ENCODE data around the gene GOLGA3.

The GOLGA3 gene

DNA sequence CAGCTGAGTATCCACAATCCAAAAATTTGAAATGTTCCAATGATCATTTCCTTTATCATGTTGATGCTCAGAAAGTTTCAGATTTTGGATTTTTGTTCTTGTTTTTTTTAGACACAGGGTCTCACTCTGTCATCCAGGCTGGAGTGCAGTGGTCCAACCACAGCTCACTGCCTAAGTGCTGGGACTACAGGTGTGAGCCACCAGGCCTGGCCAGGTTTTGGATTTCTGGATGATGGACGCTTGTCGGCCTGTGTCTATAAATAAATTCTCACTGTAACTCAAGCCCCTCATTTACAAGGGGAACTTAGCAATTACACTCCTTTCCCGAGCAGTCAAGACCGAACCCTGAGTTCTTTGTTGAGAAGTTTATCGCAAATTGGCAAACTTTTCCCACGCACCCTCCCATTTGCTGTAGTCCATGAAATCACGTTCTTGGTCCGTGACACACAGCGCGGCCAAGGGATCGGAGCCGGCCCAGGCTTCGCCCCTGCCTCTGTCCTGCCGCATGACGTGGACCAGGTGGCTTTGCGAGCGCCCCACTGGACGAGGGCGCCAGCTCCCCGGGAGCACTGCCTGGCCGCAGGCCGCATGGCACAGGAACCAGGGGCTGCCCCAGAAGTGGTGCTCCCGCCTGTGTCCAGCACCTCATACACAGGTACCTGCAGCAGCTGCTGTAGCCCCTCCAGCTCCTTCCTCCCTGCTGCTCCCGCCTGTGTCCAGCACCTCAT is 53.0 kb downstream of the GOLGA3 start:
- H3K4me3 ChIP-seq (ENCODE audit: low read depth, low read length): no peak overlapping the region
- TF ChIP-seq CTCF (conservative IDR thresholded peaks at IDR 0.05; ENCODE audit: low read depth, low read length): no peak
- no peak for DNase-seq (ENCODE audit: low read depth)

- no peak overlapping the region for H3K4me3 ChIP-seq (ENCODE audit: low read depth, low read length)
- no peak for DNase-seq (ENCODE audit: low read depth)
- no peak for TF ChIP-seq CTCF (conservative IDR thresholded peaks at IDR 0.05; ENCODE audit: low read depth, low read length)
These were observed 53.9 kb downstream of the GOLGA3 start for GRCh38 chr12:132774646-132775275.

- DNase-seq (ENCODE audit: low read depth): no peak
These were observed 54.5 kb downstream of the GOLGA3 start for GRCh38 chr12:132774159-132774558.

DNA sequence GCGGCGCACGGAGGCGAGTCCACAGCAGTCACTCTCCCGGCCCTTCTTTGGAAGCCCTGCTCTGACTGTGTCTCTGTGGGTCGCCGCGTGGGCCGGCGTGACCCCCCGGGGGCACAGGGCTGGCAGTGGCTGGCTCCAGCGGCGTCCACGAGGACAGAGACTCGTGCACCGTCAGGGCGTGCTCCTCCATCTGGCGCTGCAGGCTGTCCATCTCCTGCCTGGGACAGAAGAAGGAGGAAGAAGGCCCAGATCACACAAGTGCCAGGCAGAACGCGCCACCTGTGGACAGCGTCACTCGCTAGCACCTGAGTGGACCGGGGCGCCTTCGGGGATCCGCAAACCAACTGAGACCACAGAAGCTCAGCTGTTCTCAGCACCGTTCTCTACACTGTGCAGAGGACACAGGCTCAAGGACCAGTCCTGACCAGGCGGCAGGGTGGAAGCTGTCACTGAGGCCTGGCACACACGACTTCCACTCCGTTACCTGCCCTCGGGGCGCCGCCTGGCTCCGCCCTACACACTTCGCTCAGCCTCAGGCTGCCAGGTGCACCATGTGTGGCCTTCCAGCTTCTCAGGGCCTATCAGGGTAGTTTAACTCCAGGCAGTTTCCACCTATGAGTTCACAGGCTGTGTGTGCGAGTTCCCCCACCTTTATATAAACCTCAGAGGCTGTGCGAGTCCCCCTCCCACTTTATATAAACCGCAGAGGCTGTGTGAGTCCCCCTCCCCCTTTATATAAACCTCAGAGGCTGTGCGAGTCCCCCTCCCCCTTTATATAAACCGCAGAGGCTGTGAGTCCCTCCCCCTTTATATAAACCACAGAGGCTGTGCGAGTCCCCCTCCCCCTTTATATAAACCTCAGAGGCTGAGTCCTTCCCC is 55.4 kb downstream of the GOLGA3 start:
- DNase-seq (ENCODE audit: low read depth): no peak
- no peak for TF ChIP-seq CTCF (conservative IDR thresholded peaks at IDR 0.05; ENCODE audit: low read depth, low read length)
- H3K4me3 ChIP-seq (ENCODE audit: low read depth, low read length): no peak overlapping the region

More at GRCh38 chr12:132774159-132774558, 54.5 kb downstream of the GOLGA3 start:
- TF ChIP-seq CTCF (conservative IDR thresholded peaks at IDR 0.05; ENCODE audit: low read depth, low read length): no peak
- H3K4me3 ChIP-seq (ENCODE audit: low read depth, low read length): no peak overlapping the region

- no peak for TF ChIP-seq CTCF (conservative IDR thresholded peaks at IDR 0.05; ENCODE audit: low read depth, low read length)
- no peak overlapping the region for H3K4me3 ChIP-seq (ENCODE audit: low read depth, low read length)
- no peak for DNase-seq (ENCODE audit: low read depth)
These were observed 56.1 kb downstream of the GOLGA3 start for GRCh38 chr12:132772606-132773005.

DNA sequence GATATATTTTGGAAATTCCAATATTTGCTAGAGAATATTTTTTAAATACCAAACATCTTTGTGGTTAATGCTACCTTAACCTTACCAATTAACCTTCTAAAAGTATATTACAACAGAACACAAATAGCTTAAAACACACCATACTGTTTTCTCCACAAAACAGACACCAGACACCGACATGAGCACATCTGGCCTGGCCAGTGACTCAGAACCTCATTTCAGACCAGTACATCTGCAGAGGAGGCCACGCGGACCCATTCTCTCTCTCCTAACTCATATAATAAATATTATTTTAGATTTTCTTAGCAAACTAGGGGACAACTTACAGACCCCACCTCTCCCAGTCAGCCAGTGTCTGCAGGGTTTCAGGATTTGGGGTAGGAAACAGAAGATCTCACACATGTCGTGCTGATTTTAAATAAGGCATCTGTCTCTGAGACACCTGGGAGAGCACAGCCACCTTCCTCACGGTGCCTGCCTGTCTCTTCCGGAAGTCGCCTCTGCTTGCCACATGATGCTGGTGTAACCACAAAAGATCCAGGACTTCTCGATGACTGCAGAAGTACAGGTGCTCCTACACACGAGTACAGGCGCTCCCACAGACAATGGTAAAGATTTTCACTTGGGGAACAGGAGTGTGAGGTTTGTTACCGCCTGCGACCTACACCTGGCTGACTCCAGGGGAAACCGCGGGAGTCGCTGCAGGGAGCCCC is 57.4 kb downstream of the GOLGA3 start:
- no peak for TF ChIP-seq CTCF (conservative IDR thresholded peaks at IDR 0.05; ENCODE audit: low read depth, low read length)
- H3K4me3 ChIP-seq (ENCODE audit: low read depth, low read length): no peak overlapping the region
- peak; percentile 84 for DNase-seq (ENCODE audit: low read depth)

Measured in choroid plexus epithelial cell (primary cell).